B cell (primary cell): ENCODE results near the gene OR3A1. TPM values are rescaled to one million over a fixed set of nuclear protein-coding genes. Genes with fewer than 3 reads are reported as not detected.
"Not testable (repeated sequence)": the region's sequence is repeated elsewhere in the genome, so short reads cannot be mapped to it uniquely, and the experiment has no call there.

ENCODE experiments used
- ATAC-seq: fragments of 200-7000 bp; cut with Tn5 transposase; one replicate; pipeline ENCODE4 v1.10.0; 2021; ENCODE audit warnings: low read depth, mild to moderate bottlenecking, moderate number of reproducible peaks, moderate library complexity
- CTCF ChIA-PET: fragments of 350-600 bp; sonication (Branson Sonifier 250); formaldehyde crosslinking; loops from one replicate; lab custom pipeline; 2021; ENCODE audit warnings: antibody characterized with exemption, inconsistent platforms; lab: Charles Lee
- POLR2A ChIA-PET: fragments of 350-600 bp; sonication (Branson Sonifier 250); formaldehyde crosslinking; loops from one replicate; lab custom pipeline; 2021; ENCODE audit warnings: antibody characterized with exemption; lab: Charles Lee
- DNase-seq: peaks from one replicate; pipeline ENCODE4 v3.0.0; 2013
- H2AFZ ChIP-seq: 2 replicates; pipeline ENCODE4 v1.6.1; 2012; ENCODE audit warnings: mild to moderate bottlenecking, low read depth, low read length; ENCODE audit not compliant: insufficient read depth, poor library complexity, severe bottlenecking
- H3K27ac ChIP-seq, 2 donors: 1 replicate in 1 of 2; 2 replicates in 1 of 2; pipeline ENCODE4 v1.5.1; 2012 to 2013; ENCODE audit warnings: low read length in 2 of 2, mild to moderate bottlenecking in 2 of 2, moderate library complexity in 1 of 2
- H3K27me3 ChIP-seq, 4 experiments: fragments of 200-600 bp in 1 of 4; sonication (generic) in 1 of 4; replicated peaks in 1 of 4; 1 replicate in 2 of 4; 2 replicates in 2 of 4; pipeline versions ENCODE4 v1.6.1 to v1.7.0; 2013 to 2016; ENCODE audit warnings: low read length in 3 of 4, mild to moderate bottlenecking in 2 of 4, mixed read lengths in 1 of 4, moderate library complexity in 1 of 4; ENCODE audit not compliant: insufficient read depth in 4 of 4, control insufficient read depth in 3 of 4; ENCODE audit errors: control extremely low read depth in 1 of 4
- H3K36me3 ChIP-seq, 2 experiments: replicated peaks in 1 of 2; 1 replicate in 1 of 2; 2 replicates in 1 of 2; pipeline versions ENCODE4 v1.6.1 to v1.7.1; 2013; ENCODE audit warnings: low read length in 1 of 2; ENCODE audit not compliant: insufficient read depth in 2 of 2, control insufficient read depth in 1 of 2; ENCODE audit errors: control extremely low read depth in 1 of 2, extremely low read depth in 1 of 2
- H3K4me1 ChIP-seq, 2 donors: fragments of 200-600 bp in 1 of 2; sonication (generic) in 1 of 2; 1 replicate in 1 of 2; 2 replicates in 1 of 2; pipeline versions ENCODE4 v1.5.1 to v1.6.1; 2013 to 2017; ENCODE audit warnings: low read length in 2 of 2; ENCODE audit not compliant: control insufficient read depth in 2 of 2, insufficient read depth in 2 of 2
- H3K4me2 ChIP-seq: replicated peaks from 2 replicates; pipeline ENCODE3; 2012; ENCODE audit warnings: mild to moderate bottlenecking, low read depth, low read length; ENCODE audit not compliant: poor library complexity, severe bottlenecking
- H3K4me3 ChIP-seq, 5 experiments: fragments of 200-600 bp in 1 of 5; sonication (generic) in 1 of 5; 1 replicate in 3 of 5; 2 replicates in 2 of 5; pipeline versions ENCODE4 v1.5.1 to v1.7.0; 2011 to 2016; ENCODE audit warnings: low read length in 4 of 5, mild to moderate bottlenecking in 4 of 5, low read depth in 2 of 5, control low read depth in 1 of 5, moderate library complexity in 1 of 5; ENCODE audit not compliant: insufficient read depth in 1 of 5; ENCODE audit errors: control extremely low read depth in 1 of 5, extremely low read depth in 1 of 5
- H3K79me2 ChIP-seq: fragments of 200-600 bp; sonication (generic); one replicate; pipeline ENCODE4 v1.6.0; 2016; ENCODE audit warnings: low read length; ENCODE audit not compliant: control insufficient read depth, insufficient read depth
- H3K9ac ChIP-seq: fragments of 200-600 bp; sonication (generic); 2 replicates; pipeline ENCODE4 v1.6.1; 2017; ENCODE audit warnings: mild to moderate bottlenecking, low read length, moderate library complexity
- H3K9me3 ChIP-seq, 3 donors: one replicate each; pipeline versions ENCODE4 v1.6.1 to v1.7.1; 2013; ENCODE audit warnings: low read length in 2 of 3; ENCODE audit not compliant: control insufficient read depth in 2 of 3, insufficient read depth in 1 of 3; ENCODE audit errors: control extremely low read depth in 1 of 3
- H4K20me1 ChIP-seq: 2 replicates; pipeline ENCODE4 v1.6.0; 2012; ENCODE audit warnings: mild to moderate bottlenecking, low read length; ENCODE audit not compliant: insufficient read depth, control insufficient read depth, poor library complexity, severe bottlenecking
- H3K27ac Mint-ChIP-seq: one replicate; pipeline ENCODE4 v1.8.0; 2021; ENCODE audit warnings: mixed read lengths
- H3K27me3 Mint-ChIP-seq: one replicate; pipeline ENCODE4 v1.8.0; 2021; ENCODE audit warnings: mixed read lengths
- H3K4me1 Mint-ChIP-seq: one replicate; pipeline ENCODE4 v1.8.0; 2021; ENCODE audit warnings: mixed read lengths
- H3K4me3 Mint-ChIP-seq: one replicate; pipeline ENCODE4 v1.8.0; 2021; ENCODE audit warnings: mixed read lengths
- H3K9me3 Mint-ChIP-seq: one replicate; pipeline ENCODE4 v1.8.0; 2022; ENCODE audit warnings: mixed read lengths; ENCODE audit not compliant: insufficient read depth
- CTCF ChIP-seq: fragments of 200-600 bp; IDR thresholded peaks from one replicate; pipeline ENCODE4 v1.8.0; 2022; ENCODE audit warnings: antibody characterized with exemption, mild to moderate bottlenecking
- EZH2 ChIP-seq: IDR thresholded peaks from 2 replicates; pipeline ENCODE4 v1.6.1; 2012; ENCODE audit warnings: borderline replicate concordance, low read depth, mild to moderate bottlenecking, moderate library complexity, low read length; ENCODE audit not compliant: insufficient read depth, poor library complexity, severe bottlenecking
- WGBS: methylation state at CpG from one replicate; pipeline ENCODE4 v1.1.5; 2013; ENCODE audit warnings: missing lambda C conversion rate; ENCODE audit not compliant: insufficient coverage; 5-methylcytosine and 5-hydroxymethylcytosine counted together
- intact Hi-C: fragments of 100-400 bp; cut with micrococcal nuclease; formaldehyde crosslinking; loops from one replicate; pipeline ENCODE4 v1.10.0; 2022
- polyA plus RNA-seq: library from polyadenylated mRNA; depleted of rRNA; stranded (reverse); fragments of >200 nt; gene quantifications from 2 replicates; pipeline ENCODE4 v1.2.3, GENCODE V29; 2012
- total RNA-seq, 2 donors: library from RNA; stranded (reverse); fragments of 120-200 nt in 1 of 2; gene quantifications; 1 replicate in 1 of 2; 2 replicates in 1 of 2; pipeline versions ENCODE4 v1.2.3 to v1.2.4, GENCODE V29; 2013 to 2022

Gene OR3A1
- total and polyA plus RNA-seq, 2 donors (not counting 1 experiment from before 2014, with no cell fraction given): 0.42 to 0.73 TPM

GRCh38 chr17:3295632-3296031 lies 2.5 kb downstream of the OR3A1 start:
- no peaks in the 10 kb centered on the region for H3K27me3 ChIP-seq
- no peak overlapping the region for H2AFZ ChIP-seq
- Mint-ChIP-seq H3K4me3 (no peak overlapping the region), H3K4me1 (no peaks in the 10 kb centered on the region), H3K9me3 (no peaks in the 10 kb centered on the region), H3K27me3 (peaks cover 23% of the 10 kb centered on the region), H3K27ac (no peak overlapping the region)
- no peak overlapping the region for H3K4me2 ChIP-seq
- TF ChIP-seq EZH2 (no peak), CTCF (no peak)
- ATAC-seq (no peak), DNase-seq (no peak)
- WGBS: 100% methylated on average over 1 of the region's 4 CpGs
- intact Hi-C loops: no loop called here
- H3K27ac ChIP-seq: no peak overlapping the region
- no peak overlapping the region for H3K4me3 ChIP-seq
- no peaks in the 10 kb centered on the region for H3K4me1 ChIP-seq
- peaks cover 0 to 3% (median 2%) of the 10 kb centered on the region in 3 donors for H3K9me3 ChIP-seq
- no peaks in the 10 kb centered on the region for H3K36me3 ChIP-seq
- H3K9ac ChIP-seq: no peak overlapping the region
- CTCF ChIA-PET: no interaction called here
- no peaks in the 10 kb centered on the region for H4K20me1 ChIP-seq
- POLR2A ChIA-PET: no interaction called here
- H3K79me2 ChIP-seq: no peaks in the 10 kb centered on the region

DNA sequence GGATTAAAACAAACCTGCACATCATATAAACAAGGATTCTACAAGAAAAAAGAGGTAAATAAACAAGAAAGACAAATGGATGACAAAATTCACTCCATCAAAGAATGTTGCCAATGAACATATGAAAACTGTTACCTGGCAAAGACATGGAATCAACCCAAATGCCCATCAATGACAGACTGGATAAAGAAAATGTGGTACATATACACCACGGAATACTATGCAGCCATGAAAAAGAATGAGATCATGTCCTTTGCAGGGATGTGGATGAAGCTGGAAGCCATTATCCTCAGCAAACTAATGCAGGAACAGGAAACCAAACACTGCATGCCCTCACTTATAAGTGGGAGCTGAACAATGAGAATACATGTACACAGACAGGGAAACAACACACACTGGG lies 4.6 kb downstream of the OR3A1 start:
- H3K36me3 ChIP-seq, H3K9ac ChIP-seq, intact Hi-C loops, H3K27ac ChIP-seq, H3K4me1 ChIP-seq, H3K27ac Mint-ChIP-seq, H3K4me3 ChIP-seq, H3K4me1 Mint-ChIP-seq, ATAC-seq, DNase-seq, H2AFZ ChIP-seq, H3K4me2 ChIP-seq, H4K20me1 ChIP-seq, H3K79me2 ChIP-seq, POLR2A ChIA-PET, H3K9me3 ChIP-seq, H3K27me3 ChIP-seq, CTCF ChIA-PET, H3K4me3 Mint-ChIP-seq, H3K9me3 Mint-ChIP-seq: not testable (repeated sequence)
- peaks cover 35% of the 10 kb centered on the region for H3K27me3 Mint-ChIP-seq
- WGBS: no CpG with 5 or more reads among the region's 1 CpG
